ENCODE data around the gene TJP1. TPM values are rescaled to one million over a fixed set of nuclear protein-coding genes. Genes with fewer than 3 reads are reported as not detected.

TJP1 gene
- total RNA-seq, 2 donors from 2014 or later, result 131 to 145 TPM

DNA sequence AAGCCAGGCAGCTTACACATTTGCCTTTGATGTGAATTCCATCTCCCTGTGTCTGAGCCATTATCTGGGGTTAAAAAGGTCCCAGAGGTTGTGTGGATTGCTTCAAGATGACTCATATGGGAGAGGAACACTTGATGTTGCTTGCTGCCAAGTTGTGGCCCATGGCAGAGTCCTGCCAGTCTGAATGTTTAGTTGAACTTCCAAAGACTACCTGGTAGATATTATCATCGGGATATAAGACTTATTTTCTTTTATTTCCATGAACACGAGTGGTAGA, 85.6 kb downstream of the TJP1 start:
- Histone ChIP-seq H3K27ac (ENCODE audit: low read depth, low read length) (no peak overlapping the region), H3K27me3 (ENCODE audit: control insufficient read depth, insufficient read depth, low read length, poor library complexity, severe bottlenecking) (no peaks in the 10 kb centered on the region), H3K4me1 (ENCODE audit: control insufficient read depth, insufficient read depth, low read length) (peaks cover 2% of the 10 kb centered on the region), H3K36me3 (ENCODE audit: control insufficient read depth, insufficient read depth, low read length) (peaks cover 91% of the 10 kb centered on the region), H3K9ac (ENCODE audit: extremely low read depth, low read length, poor library complexity, severe bottlenecking) (no peak overlapping the region), H3K9me3 (ENCODE audit: control insufficient read depth, low read length) (no peaks in the 10 kb centered on the region), H3K4me3 (ENCODE audit: low read length) (no peak overlapping the region)
- no peak overlapping the region for H3K4me3 Mint-ChIP-seq
- TF ChIP-seq, protein P1, sequence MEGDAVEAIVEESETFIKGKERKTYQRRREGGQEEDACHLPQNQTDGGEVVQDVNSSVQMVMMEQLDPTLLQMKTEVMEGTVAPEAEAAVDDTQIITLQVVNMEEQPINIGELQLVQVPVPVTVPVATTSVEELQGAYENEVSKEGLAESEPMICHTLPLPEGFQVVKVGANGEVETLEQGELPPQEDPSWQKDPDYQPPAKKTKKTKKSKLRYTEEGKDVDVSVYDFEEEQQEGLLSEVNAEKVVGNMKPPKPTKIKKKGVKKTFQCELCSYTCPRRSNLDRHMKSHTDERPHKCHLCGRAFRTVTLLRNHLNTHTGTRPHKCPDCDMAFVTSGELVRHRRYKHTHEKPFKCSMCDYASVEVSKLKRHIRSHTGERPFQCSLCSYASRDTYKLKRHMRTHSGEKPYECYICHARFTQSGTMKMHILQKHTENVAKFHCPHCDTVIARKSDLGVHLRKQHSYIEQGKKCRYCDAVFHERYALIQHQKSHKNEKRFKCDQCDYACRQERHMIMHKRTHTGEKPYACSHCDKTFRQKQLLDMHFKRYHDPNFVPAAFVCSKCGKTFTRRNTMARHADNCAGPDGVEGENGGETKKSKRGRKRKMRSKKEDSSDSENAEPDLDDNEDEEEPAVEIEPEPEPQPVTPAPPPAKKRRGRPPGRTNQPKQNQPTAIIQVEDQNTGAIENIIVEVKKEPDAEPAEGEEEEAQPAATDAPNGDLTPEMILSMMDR (conservative IDR thresholded peaks at IDR 0.05), result no peak
- 89 to 100% methylated on average over 1 of the region's 2 CpGs for WGBS, 2 experiments (ENCODE audit: insufficient coverage in 1 of 2, insufficient read length in 1 of 2)
- H3K27ac Mint-ChIP-seq, result peak overlapping the region; percentile 31
- no peaks in the 10 kb centered on the region for H3K9me3 Mint-ChIP-seq
- no peak for DNase-seq
- peaks cover 76% of the 10 kb centered on the region for H3K36me3 Mint-ChIP-seq (ENCODE audit: low read depth)
- H3K4me1 Mint-ChIP-seq, result no peaks in the 10 kb centered on the region
- H3K27me3 Mint-ChIP-seq (ENCODE audit: insufficient read depth), result no peaks in the 10 kb centered on the region

DNA sequence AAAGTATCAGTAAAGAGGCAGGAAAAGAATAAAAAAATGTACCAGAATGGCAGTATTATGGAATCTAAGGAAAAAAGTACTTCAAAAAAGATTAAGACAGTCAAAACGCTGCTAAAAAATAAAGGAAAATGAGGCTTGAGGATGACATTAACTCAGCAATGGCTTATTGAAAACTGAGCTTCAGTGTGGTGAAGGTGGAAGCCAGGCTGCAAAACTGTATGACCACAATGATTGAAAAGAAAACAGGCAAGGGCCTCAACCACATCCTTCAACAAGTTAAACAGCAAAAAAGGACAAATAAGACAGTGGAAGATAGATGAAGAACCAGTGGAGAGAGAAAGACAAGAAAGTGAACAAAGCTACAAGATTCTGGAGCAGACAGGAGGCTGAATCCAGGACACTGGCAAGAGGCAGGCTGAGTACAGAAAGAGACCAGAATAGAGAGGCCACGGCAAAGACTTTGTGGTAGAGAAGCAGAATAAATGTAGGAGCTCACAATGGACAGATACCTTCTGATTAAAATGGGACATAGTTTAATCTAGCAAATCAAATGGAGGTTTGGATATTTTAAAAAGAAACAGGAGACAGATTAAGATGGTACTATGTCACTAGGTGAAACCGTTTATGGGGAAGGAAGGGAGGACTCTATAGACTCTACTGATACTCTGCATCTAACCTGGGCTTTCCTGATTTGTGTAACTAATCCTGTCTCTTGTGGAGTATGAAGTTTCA, 86.1 kb downstream of the TJP1 start:
- Histone ChIP-seq H3K27me3 (ENCODE audit: control insufficient read depth, insufficient read depth, low read length, poor library complexity, severe bottlenecking) (no peaks in the 10 kb centered on the region), H3K9me3 (ENCODE audit: control insufficient read depth, low read length) (no peaks in the 10 kb centered on the region), H3K9ac (ENCODE audit: extremely low read depth, low read length, poor library complexity, severe bottlenecking) (no peak overlapping the region), H3K36me3 (ENCODE audit: control insufficient read depth, insufficient read depth, low read length) (peaks cover 91% of the 10 kb centered on the region), H3K27ac (ENCODE audit: low read depth, low read length) (no peak overlapping the region), H3K4me1 (ENCODE audit: control insufficient read depth, insufficient read depth, low read length) (peaks cover 2% of the 10 kb centered on the region), H3K4me3 (ENCODE audit: low read length) (no peak overlapping the region)
- H3K36me3 Mint-ChIP-seq (ENCODE audit: low read depth), result peaks cover 77% of the 10 kb centered on the region
- no peak for DNase-seq
- TF ChIP-seq, protein P1 (conservative IDR thresholded peaks at IDR 0.05), result no peak
- H3K27ac Mint-ChIP-seq, result peak overlapping the region; percentile 13
- H3K9me3 Mint-ChIP-seq, result no peaks in the 10 kb centered on the region
- no peaks in the 10 kb centered on the region for H3K27me3 Mint-ChIP-seq (ENCODE audit: insufficient read depth)
- no peak overlapping the region for H3K4me3 Mint-ChIP-seq
- H3K4me1 Mint-ChIP-seq, result no peaks in the 10 kb centered on the region
- WGBS, 2 experiments (ENCODE audit: insufficient coverage in 1 of 2, insufficient read length in 1 of 2), result 86 to 91% methylated on average over 3 of the region's 3 CpGs

DNA sequence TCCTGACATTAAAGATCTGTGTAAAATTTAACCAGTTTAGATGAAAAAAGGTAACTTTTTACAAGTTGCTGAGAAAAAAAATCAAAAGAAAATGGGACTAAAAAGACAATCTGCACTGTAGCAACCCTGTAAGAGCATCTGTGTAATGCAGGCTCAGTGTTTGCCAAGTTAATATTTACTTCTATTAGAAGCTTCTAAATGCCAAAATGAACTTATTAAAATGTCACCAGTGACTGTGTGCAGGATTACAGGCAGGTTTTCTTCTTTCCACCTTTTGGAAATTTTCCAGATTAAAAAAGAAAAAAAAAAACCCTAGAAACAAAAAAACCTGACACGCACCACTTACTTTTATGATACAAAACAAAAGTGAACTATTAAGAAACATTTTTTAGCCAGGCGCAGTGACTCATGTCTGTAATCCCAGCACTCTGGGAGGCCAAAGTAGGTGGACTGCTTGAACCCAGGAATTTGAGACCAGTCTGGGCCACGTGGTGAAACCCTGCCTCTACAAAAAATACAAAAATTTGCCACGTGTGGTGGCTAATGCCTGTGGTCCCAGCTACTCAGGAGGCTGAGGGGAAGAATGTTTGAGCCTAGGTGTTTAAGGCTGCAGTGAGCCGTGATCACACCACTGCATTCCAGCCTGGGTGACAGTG, 87.2 kb downstream of the TJP1 start:
- Histone ChIP-seq H3K36me3 (ENCODE audit: control insufficient read depth, insufficient read depth, low read length) (peaks cover 83% of the 10 kb centered on the region), H3K4me1 (ENCODE audit: control insufficient read depth, insufficient read depth, low read length) (peaks cover 2% of the 10 kb centered on the region), H3K9ac (ENCODE audit: extremely low read depth, low read length, poor library complexity, severe bottlenecking) (no peak overlapping the region), H3K4me3 (ENCODE audit: low read length) (no peak overlapping the region), H3K27ac (ENCODE audit: low read depth, low read length) (no peak overlapping the region), H3K27me3 (ENCODE audit: control insufficient read depth, insufficient read depth, low read length, poor library complexity, severe bottlenecking) (no peaks in the 10 kb centered on the region), H3K9me3 (ENCODE audit: control insufficient read depth, low read length) (no peaks in the 10 kb centered on the region)
- peaks cover 78% of the 10 kb centered on the region for H3K36me3 Mint-ChIP-seq (ENCODE audit: low read depth)
- H3K4me1 Mint-ChIP-seq, result no peaks in the 10 kb centered on the region
- H3K27ac Mint-ChIP-seq, result no peak overlapping the region
- no peaks in the 10 kb centered on the region for H3K27me3 Mint-ChIP-seq (ENCODE audit: insufficient read depth)
- DNase-seq, result no peak
- WGBS, 2 experiments (ENCODE audit: insufficient coverage in 1 of 2, insufficient read length in 1 of 2), result 94 to 97% methylated on average over 4 to 5 of the region's 5 CpGs
- no peak overlapping the region for H3K4me3 Mint-ChIP-seq
- TF ChIP-seq, protein P1 (conservative IDR thresholded peaks at IDR 0.05), result no peak
- H3K9me3 Mint-ChIP-seq, result no peaks in the 10 kb centered on the region
